Sigmoid colon (tissue), 7 donors: Measurements from ENCODE around the gene NEK6. TPM values are rescaled to one million over a fixed set of nuclear protein-coding genes. Genes with fewer than 3 reads are reported as not detected.

ENCODE experiments used
- DNase-seq: peaks from one replicate; pipeline ENCODE4 v3.0.0-alpha.2; 2019
- H3K27ac ChIP-seq, 4 donors: fragments of 200-600 bp; sonication (generic); one replicate each; pipeline ENCODE4 v1.5.1; 2016 to 2019; ENCODE audit warnings: mild to moderate bottlenecking in 1 of 4
- H3K27me3 ChIP-seq, 3 donors: fragments of 200-600 bp; sonication (generic); one replicate each; pipeline ENCODE4 v1.5.1; 2019; ENCODE audit warnings: mild to moderate bottlenecking in 1 of 3
- H3K36me3 ChIP-seq, 4 donors: fragments of 200-600 bp; sonication (generic); one replicate each; pipeline ENCODE4 v1.5.1; 2016 to 2019
- H3K4me1 ChIP-seq, 4 donors: fragments of 200-600 bp; sonication (generic); one replicate each; pipeline ENCODE4 v1.5.1; 2017 to 2019
- H3K4me3 ChIP-seq, 4 donors: fragments of 200-600 bp; sonication (generic); one replicate each; pipeline ENCODE4 v1.5.1; 2017 to 2019; ENCODE audit warnings: mild to moderate bottlenecking in 2 of 4, moderate library complexity in 1 of 4
- H3K9me3 ChIP-seq, 4 donors: fragments of 200-600 bp in 3 of 4; sonication (generic) in 3 of 4; one replicate each; pipeline versions ENCODE4 v1.5.1 to v1.6.1; 2013 to 2019
- CTCF ChIP-seq, 4 experiments: fragments of 450-650 bp in 3 of 4; fragments of 200-600 bp in 1 of 4; IDR thresholded peaks; one replicate each; pipeline ENCODE4 v1.5.1; 2016 to 2019; ENCODE audit warnings: antibody characterized with exemption in 4 of 4, mild to moderate bottlenecking in 3 of 4, moderate library complexity in 2 of 4
- EP300 ChIP-seq, 4 donors: sonication (generic); formaldehyde crosslinking; IDR thresholded peaks; one replicate each; pipeline ENCODE4 v1.6.1; 2017; ENCODE audit warnings: antibody characterized with exemption in 4 of 4
- POLR2A ChIP-seq, 2 donors: fragments of 450-650 bp; IDR thresholded peaks; one replicate each; pipeline ENCODE4 v1.6.1; 2016; ENCODE audit warnings: antibody characterized with exemption in 2 of 2, mild to moderate bottlenecking in 2 of 2, moderate library complexity in 2 of 2
- POLR2AphosphoS5 ChIP-seq, 4 donors: sonication (generic); formaldehyde crosslinking; IDR thresholded peaks; one replicate each; pipeline ENCODE4 v1.6.1; 2017; ENCODE audit warnings: antibody characterized with exemption in 4 of 4
- WGBS, 2 donors: extraction: QIAGEN DNeasy Blood & Tissue Kit; methylation state at CpG; one replicate each; pipeline ENCODE4 v1.1.7; 2013; 5-methylcytosine and 5-hydroxymethylcytosine counted together
- intact Hi-C: fragments of 100-400 bp; cut with DNase I; formaldehyde crosslinking; loops from one replicate; pipeline ENCODE4 v1.15.1; 2023
- polyA plus RNA-seq, 3 donors: library from polyadenylated mRNA; stranded (reverse); fragments of 200-250 nt; gene quantifications; one replicate each; pipeline ENCODE4 v1.2.3, GENCODE V29; 2013
- total RNA-seq, 4 donors: library from RNA; depleted of rRNA; stranded (reverse); fragments of >200 nt; gene quantifications; one replicate each; pipeline ENCODE4 v1.1.0, GENCODE V29; 2016
- donor health status: healthy with polysubstance abuse.
- donor health status: Bipolar disorder and iron deficiency.
- donor health status: healthy.

NEK6 gene
- total and polyA plus RNA-seq, 7 donors, result 8.2 to 36.2 (median 18.7) TPM

GRCh38 chr9:124298646-124299235, 41.0 kb downstream of the NEK6 start:
- 86 to 89% methylated on average over 12 of the region's 12 CpGs for WGBS, 2 donors
- H3K4me3 ChIP-seq, result no peak overlapping the region
- intact Hi-C loops, result loop anchor here (10.0 kb wide), 1 partner anchor 174 kb away; no protein-coding TSS in a partner anchor
- DNase-seq, result no peak
- peaks cover 0 to 17% (median 9%) of the 10 kb centered on the region in 4 donors for H3K36me3 ChIP-seq
- peaks cover 0 to 63% (median 51%) of the 10 kb centered on the region in 4 donors for H3K4me1 ChIP-seq
- H3K27me3 ChIP-seq, result no peaks in the 10 kb centered on the region
- TF ChIP-seq CTCF (IDR thresholded peaks at IDR 0.05) (no peak), EP300 (IDR thresholded peaks at IDR 0.05) (no peak), POLR2A (IDR thresholded peaks at IDR 0.05) (no peak), POLR2AphosphoS5 (IDR thresholded peaks at IDR 0.05) (no peak)
- H3K27ac ChIP-seq, result peak overlapping the region; percentile 55 to 78 (median 72)
- H3K9me3 ChIP-seq, result no peaks in the 10 kb centered on the region

DNA sequence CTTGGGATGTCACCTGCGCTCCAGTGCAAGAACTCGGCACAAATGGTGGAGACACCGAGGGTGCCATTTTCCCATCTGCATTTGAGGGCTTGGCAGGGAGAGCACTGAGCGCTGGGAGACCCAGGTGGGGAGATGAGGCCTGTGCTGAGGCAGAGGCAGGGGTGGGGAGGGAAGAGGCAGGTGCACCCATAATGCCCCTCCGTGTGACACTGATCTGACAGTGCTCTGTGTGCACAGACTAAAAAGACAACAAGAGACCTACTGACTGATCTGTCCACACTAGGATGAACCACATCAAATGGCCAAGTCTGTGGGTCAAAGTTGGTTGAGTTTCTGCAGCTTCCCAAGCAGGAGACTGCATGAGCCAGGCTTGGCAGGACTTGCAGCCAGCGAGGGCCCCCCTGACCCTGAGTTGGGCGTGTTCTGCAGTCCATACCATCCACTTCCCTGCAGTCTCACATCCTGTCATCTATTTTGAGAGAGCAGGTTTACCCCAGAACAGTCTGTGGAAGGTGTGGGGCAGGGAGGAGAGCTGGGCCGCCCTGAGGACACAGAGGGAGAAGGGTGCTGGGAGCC, 41.9 kb downstream of the NEK6 start:
- Histone ChIP-seq H3K9me3 (no peaks in the 10 kb centered on the region), H3K36me3 (peaks cover 0 to 23% (median 9%) of the 10 kb centered on the region in 4 donors), H3K27ac (peak overlapping the region in 1 of 4 donors; percentile 15), H3K4me1 (peaks cover 0 to 54% (median 45%) of the 10 kb centered on the region in 4 donors), H3K4me3 (no peak overlapping the region), H3K27me3 (no peaks in the 10 kb centered on the region)
- 70 to 75% methylated on average over 8 of the region's 8 CpGs for WGBS, 2 donors
- intact Hi-C loops, result loop anchor here (10.0 kb wide), 1 partner anchor 175 kb away; no protein-coding TSS in a partner anchor
- no peak for DNase-seq
- TF ChIP-seq CTCF (IDR thresholded peaks at IDR 0.05) (no peak), POLR2AphosphoS5 (IDR thresholded peaks at IDR 0.05) (no peak), POLR2A (IDR thresholded peaks at IDR 0.05) (no peak), EP300 (IDR thresholded peaks at IDR 0.05) (no peak)

- no peak overlapping the region for H3K4me3 ChIP-seq
- intact Hi-C loops, result no loop called here
Measured at GRCh38 chr9:124300312-124300711, 42.6 kb downstream of the NEK6 start.

DNA sequence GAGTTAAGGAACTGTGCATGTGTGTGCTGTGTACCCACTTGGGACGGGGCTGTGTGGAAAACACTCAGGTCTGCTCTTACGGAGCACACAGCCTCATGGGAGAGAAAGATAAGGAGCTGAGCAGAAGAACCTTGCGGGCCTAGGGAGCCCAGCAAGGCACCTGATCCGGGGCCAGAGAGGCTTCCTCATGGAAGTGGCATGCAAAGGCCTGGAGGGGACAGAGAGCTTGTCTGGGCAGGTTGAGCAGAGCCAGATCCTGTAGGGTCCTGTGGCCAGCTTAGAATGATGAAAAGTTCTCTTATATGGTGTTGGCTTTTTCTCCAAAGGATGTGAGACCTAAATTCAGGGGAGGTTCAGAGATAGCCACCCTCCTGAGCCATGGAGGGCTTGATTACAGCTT, 45.2 kb downstream of the NEK6 start:
- no peak overlapping the region for H3K27ac ChIP-seq
- H3K9me3 ChIP-seq, result no peaks in the 10 kb centered on the region
- peaks cover 0 to 31% (median 9%) of the 10 kb centered on the region in 4 donors for H3K36me3 ChIP-seq
- DNase-seq, result no peak
- TF ChIP-seq EP300 (IDR thresholded peaks at IDR 0.05) (no peak), POLR2A (IDR thresholded peaks at IDR 0.05) (no peak), POLR2AphosphoS5 (IDR thresholded peaks at IDR 0.05) (no peak), CTCF (IDR thresholded peaks at IDR 0.05) (no peak)
- no peak overlapping the region for H3K4me3 ChIP-seq
- intact Hi-C loops, result no loop called here
- H3K27me3 ChIP-seq, result no peaks in the 10 kb centered on the region
- 94% methylated on average over 4 of the region's 4 CpGs for whole genome bisulfite sequencing, 2 donors
- H3K4me1 ChIP-seq, result peaks cover 0 to 31% (median 14%) of the 10 kb centered on the region in 4 donors

More at GRCh38 chr9:124300312-124300711, 42.6 kb downstream of the NEK6 start:
- Histone ChIP-seq H3K4me1 (peaks cover 0 to 47% (median 37%) of the 10 kb centered on the region in 4 donors), H3K36me3 (peaks cover 0 to 23% (median 9%) of the 10 kb centered on the region in 4 donors), H3K27ac (peak overlapping the region in 2 of 4 donors; percentile 15 to 21), H3K27me3 (no peaks in the 10 kb centered on the region), H3K9me3 (no peaks in the 10 kb centered on the region)
- TF ChIP-seq EP300 (IDR thresholded peaks at IDR 0.05) (no peak), CTCF (IDR thresholded peaks at IDR 0.05) (no peak), POLR2AphosphoS5 (IDR thresholded peaks at IDR 0.05) (no peak), POLR2A (IDR thresholded peaks at IDR 0.05) (no peak)
- no peak for DNase-seq
- WGBS, 2 donors, result 67 to 78% methylated on average over 11 of the region's 11 CpGs
